Limb (tissue), 2 donors: Measurements from ENCODE around the gene MPP1.
"Not testable (repeated sequence)": the region's sequence is repeated elsewhere in the genome, so short reads cannot be mapped to it uniquely, and the experiment has no call there.

Source experiments
- DNase-seq, 2 donors: peaks; one replicate each; pipeline ENCODE4 v3.0.0-alpha.2; 2016; ENCODE audit errors: extremely low spot score in 2 of 2

MPP1 gene

DNA sequence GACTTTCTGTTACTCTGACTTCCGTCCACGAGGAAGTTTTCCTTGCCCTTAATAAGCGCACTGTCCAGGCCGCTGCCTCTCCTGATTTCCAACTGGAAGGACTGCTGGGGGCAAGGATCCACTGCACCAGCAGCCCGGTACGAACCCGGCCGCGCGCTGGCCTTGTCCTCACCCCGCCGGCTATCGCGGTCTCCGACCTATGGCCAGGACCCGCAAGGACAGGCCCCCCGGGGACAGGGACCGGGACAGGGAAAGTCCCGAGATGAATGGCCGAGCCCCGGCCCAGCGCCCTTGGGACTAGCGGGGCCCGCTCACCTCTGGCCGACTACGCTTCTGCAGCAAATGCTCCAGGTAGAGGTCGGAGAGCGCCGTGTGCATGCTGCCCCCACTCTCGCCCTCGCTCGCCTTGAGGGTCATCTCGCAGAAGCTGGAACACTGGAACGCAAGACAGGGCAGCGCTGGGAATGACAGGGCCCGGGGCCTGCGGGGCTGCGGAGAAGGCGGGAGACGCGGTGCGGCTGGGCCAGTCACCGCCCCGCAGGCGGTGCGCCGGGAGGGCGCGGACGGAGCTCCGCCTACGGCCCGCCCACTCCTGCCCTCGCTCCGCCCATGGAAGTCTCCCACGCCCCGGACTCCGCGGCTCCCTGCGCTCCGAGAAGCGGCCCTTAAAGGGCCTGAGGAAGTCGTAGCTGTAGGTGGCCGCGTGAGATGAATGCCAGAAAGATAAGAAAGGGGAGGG is at the start of gene MPP1:
Gene MPP1, minus strand, starts transcription at position 529 of the 739 bp plus-strand sequence. Its CDS starts 112 bp downstream, at position 417.
- DNase-seq, result peak; percentile 51 to 79

DNA sequence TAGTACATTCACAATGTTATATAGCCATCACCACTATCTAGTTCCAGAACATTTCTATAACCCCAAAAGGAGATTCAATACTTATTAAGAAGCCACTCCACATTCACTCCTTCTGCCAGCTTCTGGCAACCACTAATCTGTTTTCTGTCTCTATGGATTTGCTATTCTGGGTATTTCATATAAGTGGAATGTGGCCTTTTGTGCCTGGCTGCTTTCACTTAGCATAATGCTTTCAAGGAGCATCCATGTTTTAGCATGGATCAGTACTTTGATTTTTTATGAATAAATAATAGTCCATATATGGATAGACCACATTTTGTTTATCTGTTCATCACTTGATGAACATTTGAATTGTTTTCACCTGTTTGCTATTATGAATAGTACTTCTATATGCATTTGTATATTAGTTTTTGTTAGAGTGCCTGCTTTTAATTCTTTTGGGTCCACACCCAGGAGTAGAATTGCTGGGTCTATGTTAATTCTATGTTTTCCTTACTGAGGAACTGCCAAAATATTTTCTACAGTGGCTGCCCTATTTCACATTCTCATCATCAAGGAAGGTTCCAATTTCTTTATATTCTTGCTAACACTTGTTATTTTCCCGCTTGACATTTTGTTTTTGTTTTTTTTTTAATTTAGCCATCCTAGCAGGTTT is 45.8 kb upstream of the MPP1 start:
- DNase-seq, result no peak

DNA sequence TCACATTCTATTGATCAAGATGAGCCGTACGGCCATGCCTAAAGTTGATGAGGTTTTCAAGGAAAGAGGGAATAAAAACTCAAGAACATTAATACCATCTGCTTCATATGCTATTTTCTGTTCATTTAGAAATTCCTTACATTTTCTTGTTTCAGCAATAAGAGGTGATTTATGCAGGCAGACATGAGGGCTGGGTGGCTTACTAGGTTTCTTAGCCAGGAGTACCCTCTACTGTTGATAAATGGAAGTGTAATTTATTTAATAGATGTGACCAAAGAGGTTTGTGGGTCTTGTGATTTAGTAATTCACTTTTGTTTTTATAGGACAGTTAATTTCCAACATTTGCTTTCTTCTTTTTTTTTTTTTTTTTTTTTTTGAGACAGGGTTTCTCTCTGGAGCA is 35.6 kb upstream of the MPP1 start:
- peak in 1 of 2 donors; percentile 8 for DNase-seq

DNA sequence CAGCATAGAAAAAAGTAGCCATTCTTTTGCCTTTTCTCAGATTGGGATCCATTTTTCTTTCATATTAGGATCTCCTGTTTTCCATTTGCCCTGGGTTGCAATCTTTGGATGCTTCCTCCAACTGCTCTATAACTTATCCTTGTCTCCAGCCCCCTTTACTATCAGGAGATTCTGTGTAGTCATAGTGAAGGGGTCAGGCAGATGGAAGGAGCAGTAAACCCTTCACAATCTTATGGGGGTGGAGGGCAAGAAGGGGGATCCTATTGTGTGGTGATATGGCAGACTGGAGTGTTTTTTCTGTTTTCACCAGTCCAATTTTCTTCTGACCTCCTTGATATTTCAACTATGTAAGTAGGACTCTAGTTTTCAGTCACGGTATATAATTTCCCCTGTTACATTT is 30.9 kb upstream of the MPP1 start:
- DNase-seq, result no peak

DNA sequence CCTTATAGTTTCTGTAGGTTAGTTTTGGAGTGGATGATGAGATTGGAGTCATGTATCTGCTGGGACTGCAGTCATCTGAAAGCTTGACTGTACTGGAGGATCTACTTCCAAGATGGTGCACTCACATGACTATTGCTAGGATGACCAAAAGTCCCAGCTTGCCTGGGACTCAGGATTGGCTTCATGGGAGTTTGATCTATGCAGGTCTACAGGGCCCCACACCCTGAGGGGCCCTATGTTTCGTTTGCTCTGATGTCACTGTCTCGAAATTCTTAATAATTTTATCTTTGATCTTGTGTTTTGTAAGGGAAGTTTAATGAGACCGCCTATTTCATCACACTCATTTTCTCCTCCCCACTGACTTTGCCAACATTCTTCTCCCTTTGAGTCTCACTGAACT is 29.3 kb upstream of the MPP1 start, which contains the start of gene SMIM9:
Gene SMIM9, minus strand, starts transcription at position 101 of the 400 bp plus-strand sequence. CDS start 3,806 bp downstream, outside the sequence.
- DNase-seq, result no peak

DNA sequence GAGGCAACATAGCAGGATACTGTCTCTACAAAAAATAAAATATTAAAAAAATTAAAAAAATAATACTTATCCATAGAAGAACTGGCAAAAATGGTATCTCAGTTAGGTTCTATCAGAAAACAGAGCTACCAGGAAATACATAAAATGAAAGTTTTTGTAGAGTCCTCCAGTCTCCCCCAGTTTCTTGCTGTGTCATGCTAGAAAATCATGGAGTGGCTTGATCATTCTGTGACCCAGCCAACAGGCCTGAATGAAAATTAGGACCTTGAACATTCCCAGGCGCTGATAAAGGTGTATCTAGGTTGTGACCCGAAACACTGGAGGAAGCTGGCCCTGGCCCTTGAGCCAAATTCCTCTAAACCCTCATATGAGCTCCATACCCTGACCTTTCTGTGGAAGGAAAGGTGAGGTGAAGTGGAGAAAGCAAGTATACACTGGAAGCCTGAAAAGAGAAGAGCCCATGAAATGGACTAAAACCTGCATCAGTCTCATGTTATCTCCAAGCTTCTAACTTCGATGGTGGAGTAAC is 28.5 kb upstream of the MPP1 start:
- no peak for DNase-seq

DNA sequence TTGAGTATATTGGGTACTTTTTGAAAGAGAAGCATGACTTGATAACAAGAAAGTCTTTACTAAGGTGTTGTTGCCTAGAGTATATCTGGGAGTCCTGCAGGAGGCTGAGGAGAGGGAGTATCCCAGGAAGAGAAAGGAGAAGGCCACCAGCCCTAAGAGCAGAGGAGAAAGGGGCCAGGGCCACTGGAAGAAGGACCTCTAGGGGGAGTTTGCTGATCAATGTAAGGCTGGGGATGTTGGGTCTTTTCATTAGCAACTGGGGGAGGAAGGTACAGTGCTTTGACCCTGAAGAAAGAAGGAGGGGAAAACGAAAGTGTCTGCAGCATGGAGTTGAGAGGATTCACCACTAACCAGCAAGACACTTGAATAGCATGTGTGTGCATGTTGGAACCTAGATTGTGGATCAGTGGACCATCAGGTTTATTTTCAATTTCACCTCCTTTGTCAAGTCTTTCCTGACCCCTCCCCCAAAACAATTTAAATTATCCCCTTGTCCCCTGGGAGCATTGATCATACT is 24.7 kb upstream of the MPP1 start:
- DNase-seq, result no peak

DNA sequence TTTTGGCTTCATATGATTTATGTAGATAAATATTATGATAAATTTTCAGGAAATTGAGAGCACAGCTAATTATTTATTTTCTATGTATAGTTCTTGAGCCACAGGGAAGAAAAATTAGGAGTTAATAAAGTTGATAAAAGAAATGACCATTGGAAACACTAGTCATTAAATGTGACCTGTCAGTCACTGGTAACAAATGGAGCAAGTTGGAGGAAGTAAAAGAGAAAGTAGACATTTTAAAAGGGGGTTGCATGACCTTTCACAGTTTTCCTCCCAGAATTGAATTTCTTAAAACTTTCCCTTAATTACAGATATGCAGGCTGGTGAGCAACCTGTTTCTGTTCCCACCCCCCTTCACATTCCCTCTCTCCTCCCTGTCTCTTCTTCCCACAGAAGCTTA is 23.8 kb upstream of the MPP1 start:
- DNase-seq, result no peak

DNA sequence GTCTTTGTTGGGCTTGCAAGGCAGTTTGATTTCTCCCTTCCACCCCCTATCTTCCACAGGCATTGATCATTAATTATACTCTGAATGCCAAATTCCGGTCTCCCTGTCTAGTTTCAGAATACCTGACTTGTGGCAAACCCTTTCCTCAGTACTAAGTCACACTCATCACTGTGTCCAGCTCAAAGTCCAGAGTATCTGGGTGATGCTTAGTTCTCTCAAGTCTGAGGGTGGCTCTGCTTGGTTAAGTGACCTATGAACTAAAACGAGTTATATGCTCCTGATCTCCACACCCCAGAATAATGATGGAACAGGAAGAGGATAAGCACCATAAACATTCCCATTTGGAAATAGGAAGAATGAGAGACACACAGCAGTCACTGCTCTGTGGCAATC is 22.7 kb upstream of the MPP1 start:
- no peak for DNase-seq

DNA sequence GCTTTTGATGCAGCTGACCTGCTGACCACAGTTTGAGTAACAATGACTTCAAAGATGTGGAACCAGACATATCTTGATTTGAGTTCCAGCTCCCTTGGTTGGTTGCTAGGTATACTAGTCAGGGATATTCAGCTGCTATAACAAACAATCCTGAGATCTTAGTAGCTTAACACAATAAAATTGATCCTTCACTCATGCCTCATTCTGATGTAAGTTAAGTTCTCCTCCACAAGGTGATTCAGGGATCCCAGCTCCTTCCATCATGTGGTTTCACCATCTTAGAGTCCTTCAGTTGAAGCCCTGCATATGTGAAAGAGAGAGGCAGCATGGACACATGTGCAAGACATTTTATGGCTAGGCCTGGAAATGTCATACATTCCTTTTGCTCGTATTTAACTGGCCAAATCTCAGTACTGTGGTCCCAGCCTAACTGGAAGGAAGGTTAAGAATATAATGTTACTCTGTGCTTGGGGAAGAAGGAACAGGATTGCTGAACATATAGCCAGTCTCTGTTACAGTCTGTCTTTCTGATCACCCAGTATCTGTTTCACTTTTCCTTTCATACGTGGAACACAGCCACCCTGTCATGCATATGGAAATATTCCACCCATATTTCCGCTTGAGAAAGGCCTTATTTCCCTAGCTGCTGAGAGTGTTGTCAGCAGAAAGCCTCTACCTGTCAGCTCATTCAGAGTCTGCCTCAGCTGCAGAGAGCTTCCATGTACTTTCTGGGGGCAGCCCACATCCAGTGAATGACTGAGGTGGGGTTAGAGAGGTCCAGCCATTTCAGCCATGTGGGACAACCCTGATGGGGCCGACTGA is 22.1 kb upstream of the MPP1 start:
- DNase-seq, result no peak

DNA sequence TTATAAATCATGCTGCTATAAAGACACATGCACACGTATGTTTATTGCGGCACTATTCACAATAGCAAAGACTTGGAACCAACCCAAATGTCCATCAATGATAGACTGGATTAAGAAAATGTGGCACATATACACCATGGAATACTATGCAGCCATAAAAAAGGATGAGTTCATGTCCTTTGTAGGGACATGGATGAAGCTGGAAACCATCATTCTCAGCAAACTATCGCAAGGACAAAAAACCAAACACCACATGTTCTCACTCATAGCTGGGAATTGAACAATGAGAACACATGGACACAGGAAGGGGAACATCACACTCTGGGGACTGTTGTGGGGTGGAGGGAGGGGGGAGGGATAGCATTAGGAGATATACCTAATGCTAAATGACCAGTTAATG is 20.3 kb upstream of the MPP1 start:
- not testable (repeated sequence) for DNase-seq

DNA sequence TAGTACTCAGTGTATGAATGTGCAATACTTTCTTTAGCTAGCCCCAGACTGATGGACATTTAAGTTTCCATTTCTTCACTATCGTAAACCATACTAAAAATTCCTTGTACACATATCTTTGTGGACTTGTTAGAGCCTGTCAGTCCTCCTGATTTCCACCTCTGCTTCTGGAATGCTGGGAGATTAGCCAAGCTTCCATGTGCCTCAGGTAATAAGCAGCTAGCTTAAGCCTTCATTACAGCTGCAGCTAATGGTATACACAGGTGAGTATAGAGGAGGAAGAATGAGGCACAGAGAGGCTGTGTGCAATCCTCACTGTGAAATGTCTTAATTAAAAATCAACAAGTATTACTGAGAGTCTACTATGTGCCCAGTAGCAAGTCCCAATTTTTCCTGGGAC is 19.4 kb upstream of the MPP1 start:
- DNase-seq, result no peak

DNA sequence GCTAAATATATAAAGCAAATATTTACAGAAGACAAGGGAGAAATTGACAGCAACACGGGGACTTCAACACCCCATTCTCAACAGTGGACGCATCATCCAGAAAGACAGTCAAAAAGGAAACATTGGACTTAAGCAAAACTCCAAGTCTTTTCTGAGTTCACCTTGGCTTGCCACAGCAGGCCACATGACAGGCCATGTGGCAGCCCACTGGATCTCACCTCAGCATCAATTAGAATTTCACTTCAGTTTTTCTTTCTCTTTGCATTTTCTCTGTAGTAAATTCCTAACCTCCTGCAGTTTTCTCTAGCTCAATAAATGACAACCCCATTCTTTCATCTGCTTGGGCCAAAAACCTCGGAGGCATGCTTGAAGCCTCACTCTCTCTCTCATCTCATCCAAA is 16.7 kb upstream of the MPP1 start:
- no peak for DNase-seq

DNA sequence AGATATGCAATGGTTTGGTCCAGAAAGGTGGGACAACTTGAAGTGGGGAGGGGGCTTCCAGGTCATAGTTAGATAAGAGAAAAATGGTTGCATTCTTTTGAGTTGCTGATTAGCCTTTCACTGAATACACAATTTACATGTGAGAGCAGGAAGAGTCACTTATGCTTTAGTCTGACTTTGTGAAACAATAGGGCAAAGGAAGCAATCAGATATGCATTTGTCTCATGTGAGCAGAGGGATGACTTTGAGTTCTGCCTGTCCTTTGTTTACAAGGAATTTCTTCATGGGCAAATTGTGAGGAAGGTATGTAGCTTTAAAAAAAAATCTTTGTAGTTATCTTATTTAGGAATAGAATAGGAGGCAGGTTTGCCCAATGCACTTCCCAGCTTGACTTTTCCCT is 16.2 kb upstream of the MPP1 start:
- DNase-seq, result no peak

DNA sequence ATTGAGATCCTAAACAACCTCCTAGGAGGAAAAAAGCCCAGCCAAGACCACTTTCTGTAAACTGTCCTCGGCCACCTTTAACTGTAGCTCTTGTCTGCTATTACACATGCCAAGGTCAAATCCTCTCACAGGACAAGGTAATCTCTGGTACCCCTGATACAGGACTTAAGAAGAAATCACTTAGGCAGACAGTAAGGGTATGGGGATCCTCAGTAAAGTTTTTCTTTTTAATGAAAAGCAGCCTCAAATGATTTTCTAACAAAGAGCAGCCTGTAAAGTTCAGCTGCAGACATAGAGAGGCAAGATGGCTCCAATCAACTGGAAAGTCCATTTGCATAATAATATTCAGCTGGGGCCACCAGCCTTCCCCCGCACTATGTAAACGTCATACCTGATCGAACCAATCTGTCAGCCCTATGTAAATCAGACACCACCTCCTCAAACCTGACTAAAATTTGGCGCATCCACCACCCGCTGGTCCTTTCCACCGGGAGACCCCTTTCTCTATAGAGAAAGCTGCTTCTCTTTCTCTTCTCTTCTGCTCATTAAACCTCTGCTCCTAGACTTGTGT is 14.6 kb upstream of the MPP1 start:
- no peak for DNase-seq

DNA sequence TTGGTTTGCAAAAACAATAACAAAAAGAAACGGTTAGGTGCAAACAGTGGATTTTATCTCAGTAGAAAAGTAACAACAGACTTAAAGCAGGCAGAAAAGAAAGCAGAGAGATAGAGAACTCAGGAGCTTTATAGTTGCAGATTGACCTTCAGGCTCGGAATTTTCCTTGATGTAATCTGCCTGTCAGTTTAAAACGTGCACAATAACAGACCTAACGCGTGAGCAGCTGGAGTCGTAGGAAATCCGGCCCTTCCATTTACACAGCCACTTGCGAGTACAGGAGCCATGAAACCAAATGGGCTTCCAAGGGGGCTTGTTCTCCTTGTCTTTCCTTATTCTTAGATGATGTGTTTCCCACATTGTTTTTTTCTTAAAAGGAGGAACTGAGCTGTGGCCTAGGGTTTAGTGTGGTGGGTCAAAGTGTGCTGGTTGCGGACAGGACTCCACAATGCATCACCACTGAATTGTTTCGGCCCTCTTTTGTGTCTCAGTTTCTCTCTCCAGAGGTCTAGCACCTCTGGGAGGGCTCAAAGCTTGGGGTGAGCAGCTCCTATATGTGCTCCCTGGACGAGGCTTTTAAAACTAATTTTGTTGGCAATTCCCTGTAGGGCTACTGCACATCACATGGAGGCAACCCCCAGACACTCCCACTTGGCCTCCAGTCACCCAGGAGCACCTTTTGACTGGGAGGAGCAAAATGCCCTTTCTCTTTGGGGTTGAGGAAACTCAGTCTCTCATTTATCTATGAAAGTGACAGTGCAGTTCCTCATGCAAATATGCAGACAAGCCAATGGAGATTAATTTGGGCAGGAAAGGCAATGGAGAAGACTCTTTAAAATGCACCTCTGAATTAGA is 13.9 kb upstream of the MPP1 start:
- no peak for DNase-seq

DNA sequence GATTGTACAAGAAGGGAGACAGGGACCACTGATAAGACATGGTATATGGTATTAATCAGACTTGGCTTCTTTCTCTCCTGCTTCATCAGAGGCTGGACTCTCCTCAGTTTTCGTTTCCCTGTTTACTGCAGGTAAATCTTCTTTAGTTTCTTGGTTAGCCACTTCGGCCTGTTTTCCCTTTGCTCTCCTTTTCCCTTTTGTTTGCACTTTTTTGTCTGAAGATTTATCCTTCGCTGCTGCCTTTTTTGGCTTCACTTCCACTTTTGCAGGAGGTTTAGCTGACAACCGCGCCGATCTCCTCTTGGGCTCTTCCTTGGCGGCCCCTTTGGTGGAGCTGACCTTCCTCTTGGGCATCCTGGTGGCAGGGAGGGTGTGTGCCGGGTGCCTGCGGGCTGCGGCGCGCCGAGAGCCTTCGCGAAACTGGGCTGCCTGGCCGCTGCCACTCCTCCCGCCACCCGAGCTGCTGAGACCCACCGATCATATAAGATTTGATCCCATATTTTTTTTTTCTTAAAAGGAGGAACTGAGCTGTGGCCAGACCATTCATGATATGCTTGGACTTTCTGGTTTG is 11.8 kb upstream of the MPP1 start:
- DNase-seq, result not testable (repeated sequence)

DNA sequence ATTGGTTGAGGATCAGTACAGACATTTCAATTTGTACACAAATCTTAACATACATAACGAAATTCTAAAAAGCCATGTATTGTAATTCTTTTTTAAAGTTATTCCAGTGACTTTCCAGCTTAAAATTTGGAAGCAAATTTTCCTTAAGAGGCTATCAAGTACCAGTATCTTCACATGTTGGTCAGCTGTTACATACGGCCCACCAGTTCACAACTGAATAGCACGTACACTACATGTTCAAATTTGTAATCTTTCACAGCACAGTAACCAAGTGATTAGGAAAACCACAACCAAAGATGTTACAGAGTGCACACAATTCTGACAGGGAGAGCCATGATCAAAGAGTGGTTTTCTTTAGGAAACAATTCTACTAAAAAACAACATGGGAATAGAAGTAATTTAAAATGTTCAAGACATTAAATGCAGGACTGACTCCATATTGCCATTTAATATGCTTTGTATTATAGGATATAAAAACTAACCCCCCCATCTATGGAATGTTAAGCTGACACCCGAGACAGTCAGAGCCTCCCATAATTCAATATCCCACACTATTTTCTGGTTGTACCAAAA is 11.1 kb upstream of the MPP1 start:
- DNase-seq, result not testable (repeated sequence)

DNA sequence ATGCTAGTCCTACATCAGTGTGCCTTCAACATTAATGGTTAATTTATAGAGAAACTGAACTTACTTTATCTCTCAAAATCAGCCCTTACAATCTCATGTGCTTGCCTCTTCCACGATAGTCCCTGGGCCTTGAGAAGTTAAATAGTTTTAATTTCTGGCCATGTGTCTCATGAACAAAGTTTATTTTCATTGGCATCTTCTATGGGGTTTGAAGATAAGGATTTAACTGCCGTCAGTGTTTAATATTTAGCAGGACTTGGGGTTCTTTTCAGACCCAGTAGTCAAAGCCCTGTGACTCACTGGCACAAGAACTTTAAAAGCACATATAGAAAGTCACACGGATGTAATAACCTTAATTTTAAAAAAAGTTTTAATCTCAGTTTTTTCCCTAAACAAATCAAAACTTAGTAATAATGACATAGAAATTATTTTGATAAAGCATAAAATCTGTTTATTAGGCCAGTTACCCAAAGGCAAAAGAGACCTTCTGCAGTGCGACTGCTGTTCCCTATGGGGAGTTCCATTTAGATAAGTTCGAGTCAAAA is 10.1 kb upstream of the MPP1 start:
- no peak for DNase-seq
